Liver (tissue), 3 donors: ENCODE results near the gene IGBP1.

ENCODE experiments used
- CTCF ChIP-seq: fragments of 150-350 bp; IDR thresholded peaks from 2 replicates; pipeline ENCODE4 v1.5.1; 2017; ENCODE audit warnings: improper control_type of control experiment, low read depth, low read length; ENCODE audit not compliant: missing input control
- TAF1 ChIP-seq: conservative IDR thresholded peaks from 2 replicates; pipeline ENCODE4 v1.6.1; 2016; ENCODE audit warnings: antibody characterized with exemption, mild to moderate bottlenecking
- donor health status: healthy.
- donor health status: healthy.

DNA sequence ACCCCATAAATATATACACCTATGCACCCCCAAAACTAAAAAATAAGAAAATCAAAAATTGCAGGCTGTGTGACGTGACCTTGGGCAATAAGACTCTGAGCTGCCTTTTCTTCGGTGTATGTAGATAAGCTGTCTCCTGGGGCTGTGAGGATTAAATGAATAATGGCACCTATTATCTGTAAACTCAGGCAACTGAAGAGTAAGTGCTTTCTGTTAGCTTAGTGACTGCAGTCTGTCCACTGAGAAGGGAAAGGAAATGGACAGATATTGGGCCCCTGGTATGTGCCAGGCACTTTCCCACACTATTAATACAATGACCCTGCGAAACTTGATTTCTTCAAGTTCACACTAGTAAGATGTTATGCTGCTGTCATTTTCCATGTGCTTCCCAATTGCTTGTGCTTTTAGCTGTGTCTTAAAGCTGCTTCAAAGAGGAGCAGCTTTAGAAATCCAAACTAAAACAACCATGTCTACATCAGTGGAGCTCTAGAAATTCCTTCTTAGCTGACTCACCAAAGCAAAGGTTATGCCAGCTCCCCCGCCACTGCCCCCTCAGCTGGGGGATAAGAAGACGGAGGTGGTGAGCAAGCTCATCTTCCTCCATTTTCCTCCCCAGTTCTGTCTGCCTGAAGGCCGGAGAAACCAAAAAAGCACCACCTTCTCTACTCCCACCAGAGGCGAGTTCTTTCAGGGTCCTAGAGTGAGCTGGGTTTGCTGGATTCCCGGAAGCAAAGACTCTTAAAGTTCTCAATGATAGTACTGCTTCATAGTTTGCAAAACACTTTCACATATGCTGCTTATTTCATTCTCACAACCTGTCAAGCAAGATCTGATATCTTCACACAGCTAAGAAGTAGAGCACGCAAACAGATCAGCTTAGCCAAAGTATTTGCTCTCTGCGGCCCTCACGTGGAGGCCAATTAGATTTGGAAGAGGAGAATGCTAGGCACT lies 35.3 kb downstream of the IGBP1 start:
- TF ChIP-seq CTCF (no peak), TAF1 (no peak)
